Lower leg skin (tissue), 4 donors: ENCODE results near the gene PRICKLE2. TPM values are rescaled to one million over a fixed set of nuclear protein-coding genes. Genes with fewer than 3 reads are reported as not detected.

Source experiments
- DNase-seq, 2 donors: peaks; one replicate each; pipeline ENCODE4 v3.0.0-alpha.2; 2019; ENCODE audit warnings: low spot score in 2 of 2
- H3K4me3 ChIP-seq: fragments of 200-600 bp; sonication (generic); 2 replicates; pipeline ENCODE4 v1.5.1; 2017; ENCODE audit warnings: mild to moderate bottlenecking, low read depth; ENCODE audit not compliant: poor library complexity, severe bottlenecking
- CTCF ChIP-seq, 3 donors: fragments of 450-650 bp; IDR thresholded peaks; one replicate each; pipeline ENCODE4 v1.5.1; 2016; ENCODE audit warnings: antibody characterized with exemption in 3 of 3, mild to moderate bottlenecking in 3 of 3, moderate library complexity in 2 of 3
- POLR2A ChIP-seq, 2 donors: fragments of 450-650 bp; IDR thresholded peaks; one replicate each; pipeline ENCODE4 v1.6.1; 2016 to 2017; ENCODE audit warnings: antibody characterized with exemption in 2 of 2, mild to moderate bottlenecking in 1 of 2, moderate library complexity in 1 of 2
- WGBS, 2 donors: methylation state at CpG; one replicate each; pipeline ENCODE4 v1.1.5; 2018; 5-methylcytosine and 5-hydroxymethylcytosine counted together
- intact Hi-C: fragments of 100-400 bp; cut with DNase I; formaldehyde crosslinking; loops from one replicate; pipeline ENCODE4 v1.15.0; 2023; ENCODE audit warnings: low total_unique reads
- total RNA-seq, 4 donors: library from RNA; depleted of rRNA; stranded (reverse); fragments of >200 nt; gene quantifications; one replicate each; pipeline ENCODE4 v1.1.0, GENCODE V29; 2016

Gene PRICKLE2
- total RNA-seq, 4 donors from 2014 or later, result 10.2 to 18.7 (median 11.7) TPM

DNA sequence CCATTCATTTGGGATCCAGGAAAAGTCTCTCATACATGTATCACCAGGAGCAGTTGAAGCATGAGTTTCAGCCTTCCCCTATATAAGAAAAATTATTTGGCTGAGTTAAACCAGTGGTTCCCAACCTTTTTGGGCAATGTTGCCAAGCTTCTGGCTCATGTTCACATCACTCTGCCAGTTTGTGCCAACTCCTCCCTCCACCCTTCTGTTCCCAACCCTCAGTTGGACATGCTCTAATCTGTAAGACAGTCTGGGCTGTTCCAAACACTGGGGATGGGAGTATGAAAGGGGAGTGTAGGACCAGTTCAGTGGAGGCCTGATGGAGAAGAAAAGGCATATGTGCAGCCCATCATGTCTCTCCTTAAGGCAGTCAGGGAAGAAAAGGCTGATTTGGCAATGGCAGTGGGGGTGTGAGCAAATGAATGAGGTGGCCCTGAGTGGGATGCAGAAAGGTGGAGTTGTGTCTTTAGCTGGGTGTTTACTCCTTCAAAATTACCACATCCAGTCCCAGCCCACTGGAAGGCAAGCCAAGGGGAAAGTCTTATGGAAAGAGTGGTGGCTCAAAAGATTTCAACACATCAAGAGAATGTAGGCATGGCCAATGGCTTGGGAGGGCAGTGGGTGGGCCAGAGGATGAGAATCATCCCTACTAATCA, 32.0 kb upstream of the PRICKLE2 start:
- no peak for TF ChIP-seq POLR2A (IDR thresholded peaks at IDR 0.05)
- no peak for TF ChIP-seq CTCF (IDR thresholded peaks at IDR 0.05)
- DNase-seq, result no peak
- intact Hi-C loops, result no loop called here
- H3K4me3 ChIP-seq, result no peak overlapping the region

GRCh38 chr3:64255741-64256340, 30.6 kb upstream of the PRICKLE2 start:
- no peak for DNase-seq
- H3K4me3 ChIP-seq, result no peak overlapping the region
- intact Hi-C loops, result no loop called here
- TF ChIP-seq POLR2A (IDR thresholded peaks at IDR 0.05) (no peak), CTCF (IDR thresholded peaks at IDR 0.05) (no peak)
- WGBS, 2 donors, result 79 to 82% methylated on average over 5 of the region's 5 CpGs

DNA sequence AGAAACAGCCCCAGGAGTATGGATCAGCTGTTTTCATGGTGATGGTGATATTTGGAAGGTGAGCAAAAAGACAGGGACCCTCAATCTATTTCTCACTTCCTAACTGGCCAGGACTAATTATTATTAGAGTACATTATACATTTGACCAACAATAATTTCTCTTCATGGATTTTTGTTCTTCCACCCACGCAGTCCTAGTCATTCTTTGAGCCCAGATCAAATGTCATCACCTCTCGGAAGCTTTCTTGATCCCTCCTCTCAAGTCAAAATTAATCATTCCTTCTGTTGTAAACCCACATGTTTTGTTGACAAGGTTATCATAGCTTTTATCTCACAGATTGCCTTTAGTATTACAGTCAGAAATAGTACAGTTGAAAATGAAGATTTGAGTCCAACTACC, 29.2 kb upstream of the PRICKLE2 start:
- no peak for TF ChIP-seq CTCF (IDR thresholded peaks at IDR 0.05)
- TF ChIP-seq POLR2A (IDR thresholded peaks at IDR 0.05), result no peak
- H3K4me3 ChIP-seq, result no peak overlapping the region
- intact Hi-C loops, result no loop called here
- 86 to 88% methylated on average over 2 of the region's 2 CpGs for WGBS, 2 donors
- DNase-seq, result no peak

GRCh38 chr3:64253689-64254088, 28.4 kb upstream of the PRICKLE2 start:
- intact Hi-C loops, result no loop called here
- 94 to 97% methylated on average over 6 of the region's 6 CpGs for WGBS, 2 donors
- H3K4me3 ChIP-seq, result no peak overlapping the region
- DNase-seq, result no peak
- TF ChIP-seq POLR2A (IDR thresholded peaks at IDR 0.05) (no peak), CTCF (IDR thresholded peaks at IDR 0.05) (no peak)

DNA sequence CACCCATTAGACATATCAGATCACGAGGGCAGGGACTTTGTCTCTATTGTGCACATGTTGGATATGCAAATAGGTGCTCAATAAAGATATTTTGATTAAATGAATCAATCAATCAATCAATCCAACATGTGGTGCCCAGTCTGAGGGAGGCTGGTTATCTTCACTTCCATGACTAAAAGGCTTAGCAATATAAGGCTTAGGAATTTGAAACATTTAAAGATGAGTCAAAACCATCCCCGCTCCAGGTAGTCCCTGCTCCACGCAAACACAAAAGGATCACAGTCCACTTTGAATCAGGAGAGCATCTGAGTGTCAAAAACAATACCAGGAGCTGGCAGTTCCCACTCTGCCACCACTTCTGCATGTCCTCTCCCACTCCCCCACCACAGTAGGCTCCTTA, 25.8 kb upstream of the PRICKLE2 start:
- intact Hi-C loops, result no loop called here
- H3K4me3 ChIP-seq, result no peak overlapping the region
- TF ChIP-seq POLR2A (IDR thresholded peaks at IDR 0.05) (no peak), CTCF (IDR thresholded peaks at IDR 0.05) (no peak)
- no peak for DNase-seq
- 91 to 94% methylated on average over 3 of the region's 3 CpGs for WGBS, 2 donors
